ENCODE measurements around the gene VWA8.
"Not testable (repeated sequence)": the region's sequence is repeated elsewhere in the genome, so short reads cannot be mapped to it uniquely, and the experiment has no call there.

The VWA8 gene

DNA sequence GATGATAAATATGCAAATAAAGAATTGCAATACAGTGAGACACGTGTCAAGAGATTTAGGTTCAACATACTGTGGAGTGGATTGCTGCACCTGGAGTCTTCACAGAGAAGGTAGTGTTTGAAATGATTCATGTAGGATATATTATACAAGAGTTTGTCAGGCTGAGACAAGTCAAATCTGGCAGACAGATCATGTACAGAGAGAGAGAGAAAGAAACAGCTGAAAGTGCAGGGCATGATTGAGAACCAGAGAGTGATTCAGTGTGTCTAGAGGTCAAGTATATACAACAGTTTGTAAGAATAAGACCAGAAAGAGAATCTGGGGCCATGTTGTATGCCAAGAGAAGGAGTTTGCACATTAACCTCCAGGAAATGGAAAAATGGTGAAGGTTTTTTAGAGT lies 2.1 kb upstream of the VWA8 start:
- DNase-seq, result no peak

DNA sequence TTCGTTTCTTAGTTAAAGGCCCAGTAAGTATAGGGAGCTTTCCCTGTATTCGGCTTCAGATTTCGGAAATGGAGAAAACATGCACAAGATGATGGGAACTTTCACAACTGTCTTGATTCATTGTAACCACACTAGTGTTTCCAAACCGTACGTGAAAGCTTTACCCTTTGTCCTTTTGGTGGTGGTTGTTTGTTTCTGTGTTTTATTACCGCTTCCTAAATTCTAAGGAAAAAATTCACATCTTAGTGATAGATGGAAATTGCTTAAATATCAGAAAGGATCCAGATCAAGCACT lies 504 bp upstream of the VWA8 start:
- DNase-seq, result no peak

DNA sequence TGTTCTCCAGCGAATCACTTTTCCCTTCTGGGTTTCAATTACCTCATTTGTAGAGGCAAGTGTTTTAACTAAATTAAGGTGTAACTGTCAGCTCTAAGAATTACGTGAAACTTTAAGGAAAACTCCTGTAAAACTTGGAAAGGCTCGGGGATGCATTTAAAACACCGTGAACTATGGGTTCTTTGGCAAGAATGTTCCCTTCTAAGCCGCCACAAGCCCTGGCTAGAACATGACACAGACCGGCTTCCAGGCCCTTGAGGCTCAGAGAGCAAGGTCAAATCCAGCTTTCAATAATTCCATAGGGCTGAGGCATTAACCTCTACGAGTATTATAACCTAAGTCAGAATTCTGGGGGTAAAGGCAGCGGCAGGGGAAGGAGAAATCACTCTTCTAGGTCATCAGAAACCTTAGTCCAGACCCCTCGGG lies 685 bp downstream of the VWA8 start:
- DNase-seq, result no peak

DNA sequence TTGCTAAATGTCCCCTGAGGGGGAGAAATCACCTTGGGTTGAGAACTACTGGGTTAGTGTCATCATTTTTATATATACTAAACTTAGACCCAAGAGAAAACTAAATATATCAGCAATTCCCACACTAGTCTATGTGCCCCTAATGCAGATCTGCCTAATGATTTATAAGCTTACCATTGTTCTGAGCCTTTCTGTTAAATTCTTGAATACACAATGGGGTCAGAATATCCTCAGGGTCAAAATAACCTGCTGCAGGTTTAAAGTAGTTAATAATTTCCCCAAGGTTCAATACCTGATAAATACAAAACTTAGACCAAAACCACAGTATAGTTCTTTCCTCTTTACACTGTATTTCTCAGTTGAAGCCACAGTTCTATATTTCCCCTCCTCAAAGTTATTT lies 4.6 kb downstream of the VWA8 start:
- DNase-seq, result no peak

DNA sequence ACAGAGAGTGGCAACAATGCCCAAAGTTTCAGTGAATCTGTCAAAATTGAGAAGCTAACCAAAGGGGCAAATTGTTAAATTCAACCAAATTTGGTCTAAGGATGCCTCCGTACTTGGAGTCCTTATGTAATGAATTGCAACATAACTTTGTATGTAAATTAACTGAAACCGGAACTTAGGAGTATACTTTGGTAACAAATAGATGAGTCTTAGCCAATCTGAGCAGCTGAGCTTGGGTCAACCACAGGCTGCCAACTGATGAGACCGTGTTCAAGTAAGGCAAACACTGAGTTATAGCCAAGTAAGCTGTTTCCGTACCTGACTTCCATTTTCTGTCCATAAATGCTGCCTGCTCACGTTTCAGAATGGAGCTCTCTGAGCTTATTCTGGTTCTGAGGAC lies 5.3 kb downstream of the VWA8 start:
- DNase-seq, result no peak

DNA sequence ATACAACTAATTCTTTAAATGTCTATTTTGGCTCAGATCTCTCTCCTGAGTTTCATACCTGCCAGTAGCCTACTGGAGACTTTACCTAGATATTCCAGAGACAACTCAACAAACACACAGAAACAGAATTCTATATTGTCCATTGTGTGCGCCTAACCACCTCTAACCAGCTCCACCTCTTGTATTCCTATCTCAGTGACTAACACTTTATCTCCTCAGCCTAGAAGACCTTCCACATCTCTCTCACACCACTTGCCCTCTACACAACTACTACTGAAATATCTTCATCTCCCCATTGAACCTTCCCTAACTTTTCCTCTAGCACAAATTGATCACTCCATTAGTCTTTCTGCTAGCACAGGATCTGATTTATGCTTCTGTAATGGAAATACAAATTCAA lies 6.7 kb downstream of the VWA8 start:
- DNase-seq, result no peak

DNA sequence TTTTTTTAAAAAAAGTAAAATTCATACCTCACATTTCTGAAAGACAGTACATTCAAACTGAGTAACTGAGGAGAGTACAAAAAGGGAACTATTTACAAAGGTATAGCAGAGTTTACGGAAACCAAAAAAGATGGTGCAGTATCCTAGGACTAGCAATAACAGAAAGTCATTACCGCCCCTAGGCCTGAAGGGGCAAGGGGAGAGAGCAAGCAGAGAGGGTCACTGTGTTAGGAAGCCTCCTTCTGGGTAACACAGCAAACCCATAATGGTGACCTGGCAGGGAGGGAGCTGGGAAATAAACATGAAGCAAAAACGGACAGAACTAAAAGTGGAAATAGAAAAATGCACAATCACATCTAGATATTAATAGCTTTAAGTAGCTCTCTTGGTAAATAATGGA lies 8.2 kb downstream of the VWA8 start:
- DNase-seq, result no peak

DNA sequence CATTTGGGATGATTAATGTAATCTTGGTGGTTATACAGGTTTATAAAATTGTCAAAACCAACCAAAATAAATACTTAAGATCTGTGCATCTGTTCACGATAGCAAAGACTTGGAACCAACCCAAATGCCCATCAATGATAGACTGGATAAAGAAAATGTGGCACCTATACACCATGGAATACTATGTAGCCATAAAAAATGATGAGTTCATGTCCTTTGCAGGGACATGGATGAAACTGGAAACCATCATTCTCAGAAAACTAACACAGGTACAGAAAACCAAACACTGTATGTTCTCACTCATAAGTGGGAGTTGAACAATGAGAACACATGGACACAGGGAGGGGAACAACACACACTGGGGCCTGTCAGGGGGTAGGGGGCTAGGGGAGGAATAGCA lies 11.8 kb downstream of the VWA8 start:
- not testable (repeated sequence) for DNase-seq

DNA sequence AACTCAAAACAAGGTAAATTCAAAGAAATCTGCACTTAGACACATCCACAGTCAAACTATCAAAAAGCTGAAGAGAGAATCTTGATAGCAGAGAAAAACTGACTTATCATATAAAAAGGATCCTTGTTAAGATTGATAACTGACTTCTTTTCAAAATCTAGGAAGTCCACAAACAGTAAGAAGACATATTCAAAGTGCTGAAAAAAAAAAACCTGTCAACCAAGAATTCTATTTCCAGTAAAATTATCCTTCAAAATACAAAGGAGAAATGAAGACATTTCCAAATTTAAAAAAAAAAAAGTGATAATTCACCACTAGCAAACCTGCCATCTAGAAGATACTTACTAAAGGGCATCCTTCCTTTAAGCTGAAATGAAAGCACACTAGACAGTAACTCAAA lies 15.0 kb downstream of the VWA8 start:
- no peak for DNase-seq

DNA sequence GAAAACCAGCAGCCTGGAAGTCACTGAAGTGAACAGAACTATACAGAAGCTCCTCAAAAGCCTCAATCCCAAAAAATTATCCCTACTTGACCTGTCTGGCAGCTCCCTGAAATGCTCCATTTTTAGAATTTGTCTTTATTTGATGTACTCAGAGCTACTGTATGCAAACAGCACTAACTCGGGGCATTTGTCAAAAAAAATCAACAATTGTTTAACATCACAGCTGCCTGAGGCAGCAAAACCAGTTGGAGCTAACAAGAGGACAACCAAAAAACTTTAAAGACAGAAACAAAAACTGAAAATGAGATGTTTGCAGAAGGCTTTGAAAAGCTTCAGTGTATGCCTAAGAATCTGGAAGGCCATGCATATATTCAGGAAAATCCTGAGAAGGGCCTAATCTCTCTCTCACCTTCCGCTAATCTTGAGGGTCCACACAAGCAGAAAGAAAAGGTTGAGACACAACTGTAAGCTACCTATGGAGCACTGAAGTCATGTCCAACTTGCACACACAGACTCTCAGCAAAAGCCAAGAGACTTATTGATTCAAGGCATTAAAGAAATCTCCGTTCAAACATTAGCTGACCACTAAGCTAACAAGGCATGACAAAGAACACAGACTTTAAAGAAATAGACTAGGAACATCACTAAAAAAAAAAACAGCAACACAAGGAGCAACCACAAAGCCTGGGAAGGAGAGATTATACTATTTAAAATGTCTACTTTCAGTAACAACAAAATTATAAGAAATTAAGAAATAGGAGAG lies 16.1 kb downstream of the VWA8 start:
- DNase-seq, result no peak

DNA sequence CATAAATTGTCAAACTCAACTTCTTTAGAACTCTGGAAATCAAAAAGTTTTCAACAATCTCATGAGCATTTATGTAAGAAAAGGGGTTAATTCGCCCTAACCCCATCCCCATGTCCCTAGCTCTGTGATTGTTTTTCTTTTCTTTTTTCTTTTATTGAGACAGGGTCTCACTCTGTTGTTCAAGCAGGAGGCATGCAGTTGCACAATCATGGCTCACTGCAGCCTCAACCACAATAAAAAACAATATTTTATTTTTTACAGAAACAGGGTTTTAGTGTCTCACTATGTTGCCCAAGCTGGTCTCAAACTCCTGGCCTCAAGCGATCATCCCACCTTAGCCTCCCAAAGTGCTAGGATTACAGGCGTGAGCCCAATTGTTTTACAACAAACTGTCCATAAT lies 16.7 kb downstream of the VWA8 start:
- DNase-seq, result no peak

DNA sequence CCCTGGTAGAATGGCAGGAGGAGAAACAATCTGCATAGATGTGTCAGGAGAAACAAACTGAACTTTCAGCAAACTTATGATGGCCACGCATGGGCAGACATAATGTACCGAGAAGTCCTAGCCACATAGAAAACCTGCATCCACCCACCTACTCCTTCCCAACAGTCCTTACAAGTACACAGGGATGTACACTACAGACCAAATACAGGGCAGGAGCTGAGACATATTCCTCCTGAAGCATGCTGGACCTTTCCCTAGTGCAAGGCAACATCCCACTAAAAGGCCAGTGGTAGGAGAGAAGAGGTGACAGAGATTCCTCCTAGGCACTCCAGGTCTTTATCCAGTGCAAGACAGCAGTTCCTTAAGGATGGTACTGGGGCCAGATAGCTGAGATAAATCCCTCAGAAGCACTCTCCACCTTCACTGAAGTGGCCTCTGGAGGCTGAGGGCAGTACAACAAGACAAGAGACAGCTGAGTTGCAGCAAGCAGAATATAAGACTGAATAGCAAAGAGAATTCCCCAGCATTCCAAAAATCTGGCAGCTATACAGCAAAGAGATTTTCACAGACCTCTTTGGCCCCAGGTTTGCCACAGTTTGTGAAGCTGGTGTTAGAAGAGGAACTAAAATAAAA lies 18.3 kb downstream of the VWA8 start:
- peak; percentile 6 for DNase-seq

DNA sequence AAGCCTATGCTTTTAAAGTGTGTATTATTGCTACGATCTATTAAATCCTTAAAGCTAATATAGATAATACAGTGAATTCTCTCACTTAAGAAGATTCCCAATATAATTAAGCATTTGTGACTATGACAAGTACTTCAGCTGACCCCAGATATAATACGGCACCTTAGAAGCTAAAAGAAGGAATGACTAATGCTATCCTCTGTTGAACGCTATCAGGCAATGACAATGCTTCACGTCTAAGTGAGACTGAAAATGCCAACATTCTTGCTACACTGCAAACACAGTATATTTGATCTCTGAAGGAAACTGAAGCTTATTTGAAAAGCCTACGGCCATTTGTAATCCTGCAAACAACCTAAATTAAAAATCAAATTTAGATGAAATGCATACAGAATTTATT lies 19.7 kb downstream of the VWA8 start:
- no peak for DNase-seq

DNA sequence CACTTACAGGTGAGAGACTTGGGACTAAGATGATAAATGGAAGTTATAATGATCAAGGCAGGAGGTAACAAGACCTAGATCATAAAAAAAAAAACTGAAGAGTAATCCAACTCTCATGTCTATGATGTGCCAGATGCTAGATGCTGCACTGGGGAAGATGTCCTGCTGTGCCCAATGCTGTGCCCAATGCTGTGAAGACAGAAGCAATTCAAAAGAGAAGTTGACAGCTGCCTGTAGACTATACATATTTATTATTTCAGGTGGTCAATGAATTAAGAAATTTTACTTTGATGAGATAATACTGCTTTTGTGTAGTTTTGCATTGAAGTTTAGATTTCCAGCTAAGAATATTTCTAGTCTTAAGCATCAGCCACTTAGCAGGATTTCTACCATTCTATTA lies 21.5 kb downstream of the VWA8 start:
- no peak for DNase-seq

DNA sequence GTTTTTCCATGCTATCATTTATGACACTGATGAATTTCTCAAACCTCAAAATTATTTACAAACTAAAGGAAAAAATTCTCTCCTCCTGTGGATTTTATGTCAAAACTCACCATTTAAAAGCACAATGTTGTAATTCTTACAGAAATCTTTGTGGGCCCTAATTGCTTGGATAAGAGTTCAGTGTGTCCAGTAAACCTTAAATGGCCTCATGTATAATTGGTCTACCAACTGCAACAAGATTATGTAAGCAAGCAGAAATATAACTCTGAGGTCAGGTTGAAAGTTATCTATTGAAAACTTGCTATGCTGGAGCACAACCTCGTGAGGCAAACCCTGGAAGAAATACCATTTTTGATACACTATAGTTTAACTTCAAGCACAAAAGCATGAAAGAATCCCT lies 22.0 kb downstream of the VWA8 start:
- DNase-seq, result no peak

DNA sequence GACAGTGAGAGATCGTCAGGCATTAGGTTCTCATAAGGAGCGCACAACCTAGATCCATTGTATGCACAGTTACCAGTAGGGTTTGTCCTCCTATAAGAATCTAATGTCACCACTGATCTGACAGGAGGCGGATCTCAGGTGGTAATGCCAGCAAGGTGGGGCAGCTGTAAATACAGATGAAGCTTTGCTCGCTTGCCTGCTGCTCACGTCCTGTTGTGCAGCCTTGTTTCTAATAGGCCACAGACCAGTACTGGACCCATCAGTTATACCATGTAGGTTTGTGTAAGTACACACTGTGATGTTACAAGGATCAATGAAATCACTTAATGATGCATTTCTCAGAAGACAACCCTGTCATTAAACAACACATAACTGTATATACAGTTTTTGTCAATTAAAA lies 23.5 kb downstream of the VWA8 start:
- DNase-seq, result no peak

DNA sequence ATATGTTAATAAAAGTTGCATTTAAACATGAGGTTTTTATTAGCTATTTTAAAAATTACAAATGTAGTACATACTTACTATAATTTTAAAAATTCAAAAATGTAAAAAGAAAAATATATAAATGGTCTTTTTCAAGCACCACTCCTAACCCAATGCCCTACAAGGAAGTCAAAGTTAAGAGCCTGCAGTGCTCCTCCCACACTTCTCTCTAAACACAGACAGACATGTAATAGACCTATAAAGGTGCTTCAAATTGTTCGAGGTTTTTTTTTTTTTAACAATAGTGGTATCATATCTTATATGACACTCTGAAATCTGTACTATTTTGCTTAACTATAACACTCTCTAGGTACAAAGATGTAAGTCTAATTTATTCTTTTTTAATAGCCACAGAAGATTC lies 25.4 kb downstream of the VWA8 start:
- no peak for DNase-seq

DNA sequence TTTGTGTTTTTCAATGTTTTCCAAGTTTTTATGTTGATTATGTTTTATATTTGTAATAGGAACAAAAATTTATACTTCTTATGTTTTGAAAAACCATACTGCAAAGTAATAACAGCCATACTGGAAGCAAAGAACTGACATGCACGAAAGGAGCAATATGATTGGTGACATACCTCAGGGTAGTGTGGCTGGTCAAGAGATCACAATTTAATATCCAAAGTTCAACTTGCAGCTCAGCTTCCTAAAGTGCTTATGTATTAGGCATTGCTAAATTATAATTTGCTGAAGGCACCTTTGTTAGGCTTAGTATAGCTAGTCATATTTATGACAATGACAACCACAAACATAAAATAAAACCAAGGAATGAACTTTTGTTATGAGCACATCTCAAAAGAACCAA lies 25.9 kb downstream of the VWA8 start:
- DNase-seq, result no peak

DNA sequence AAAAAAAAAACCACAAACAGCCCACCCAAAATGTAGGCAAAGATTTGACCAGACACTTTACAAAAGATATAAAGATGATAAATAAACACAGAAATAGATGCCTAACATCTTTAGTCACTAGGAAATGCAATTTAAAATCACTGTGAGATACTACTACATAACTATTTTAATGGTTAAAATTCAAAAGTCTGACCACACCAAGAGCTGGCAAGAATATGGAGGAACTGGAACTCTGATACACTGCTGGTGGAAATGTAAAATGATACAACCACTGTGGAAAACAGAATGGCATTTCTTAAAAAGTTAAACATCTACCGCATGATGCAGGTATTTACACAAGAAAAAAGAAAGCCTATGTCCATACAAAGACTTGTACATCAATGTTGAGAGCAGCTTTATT lies 26.8 kb downstream of the VWA8 start:
- no peak for DNase-seq

DNA sequence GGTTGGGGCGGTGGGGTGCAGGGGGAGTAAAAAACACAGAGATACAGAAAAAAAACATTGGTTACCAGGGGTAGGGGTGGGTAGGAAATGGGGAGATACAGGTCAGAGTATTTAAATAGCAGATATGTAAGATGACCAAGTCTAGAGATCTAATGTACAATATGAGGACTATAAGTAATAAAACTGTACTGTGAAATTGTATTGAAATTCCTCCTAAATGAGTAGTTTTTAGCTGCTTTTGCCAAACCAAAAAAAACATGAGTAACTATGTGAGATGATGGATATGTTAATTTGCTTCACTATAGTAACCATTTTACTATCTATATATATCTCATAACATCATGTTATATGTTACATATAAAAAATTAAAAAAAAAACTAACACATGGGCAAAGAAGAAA lies 29.6 kb downstream of the VWA8 start:
- DNase-seq, result no peak

DNA sequence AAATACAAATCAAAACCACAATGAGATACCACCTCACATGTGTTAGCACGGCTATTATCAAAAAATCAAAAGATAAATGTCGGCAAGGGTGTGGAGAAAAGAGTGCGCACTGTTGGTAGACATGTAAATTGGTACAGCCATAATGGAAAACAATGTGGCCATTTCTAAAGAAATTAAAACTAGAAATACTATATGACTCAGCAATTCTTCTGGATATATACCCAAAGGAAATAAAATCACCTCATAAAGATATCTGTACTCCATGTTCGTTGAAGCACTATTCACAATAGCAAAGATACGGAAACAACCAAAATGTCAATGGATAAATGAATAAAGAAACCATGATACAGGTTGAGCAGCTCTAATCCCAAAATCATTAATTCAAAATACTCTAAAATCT lies 30.8 kb downstream of the VWA8 start:
- no peak for DNase-seq

DNA sequence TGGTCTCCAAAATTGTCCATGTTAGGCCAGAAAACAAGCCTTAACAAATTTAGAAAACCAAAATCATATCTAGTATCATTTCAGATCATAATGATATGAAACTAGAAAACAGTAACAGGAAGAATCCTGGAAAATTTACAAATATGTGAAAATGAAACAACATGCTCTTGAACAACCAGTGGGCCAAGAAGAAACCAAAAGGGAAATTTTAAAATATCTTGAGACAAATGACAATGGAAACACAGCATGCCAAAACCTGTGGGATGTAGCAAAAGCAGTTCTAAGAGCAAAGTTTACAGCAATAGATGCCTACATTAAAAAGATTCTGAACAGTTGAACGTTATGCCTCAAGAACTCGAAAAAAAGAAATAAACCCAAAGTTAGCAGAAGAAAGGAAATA lies 32.6 kb downstream of the VWA8 start:
- DNase-seq, result no peak

DNA sequence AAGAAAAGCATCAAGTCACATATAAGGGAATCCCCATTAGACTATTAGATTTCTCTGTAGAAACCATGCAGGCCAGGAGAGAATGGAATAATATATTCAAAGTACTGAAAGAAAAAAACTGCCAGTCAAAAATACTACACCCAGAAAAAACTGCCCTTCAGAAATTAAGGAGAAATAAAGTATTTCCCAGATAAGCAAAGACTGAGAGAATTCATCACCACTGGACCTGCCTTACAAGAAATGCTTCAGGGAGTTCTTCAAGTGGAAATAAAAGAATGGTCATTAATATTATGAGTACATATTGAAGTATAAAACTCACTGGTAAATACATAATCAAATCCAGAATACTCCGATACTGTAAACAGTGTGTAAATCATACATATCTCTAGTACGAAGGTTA lies 35.9 kb downstream of the VWA8 start:
- DNase-seq, result no peak

DNA sequence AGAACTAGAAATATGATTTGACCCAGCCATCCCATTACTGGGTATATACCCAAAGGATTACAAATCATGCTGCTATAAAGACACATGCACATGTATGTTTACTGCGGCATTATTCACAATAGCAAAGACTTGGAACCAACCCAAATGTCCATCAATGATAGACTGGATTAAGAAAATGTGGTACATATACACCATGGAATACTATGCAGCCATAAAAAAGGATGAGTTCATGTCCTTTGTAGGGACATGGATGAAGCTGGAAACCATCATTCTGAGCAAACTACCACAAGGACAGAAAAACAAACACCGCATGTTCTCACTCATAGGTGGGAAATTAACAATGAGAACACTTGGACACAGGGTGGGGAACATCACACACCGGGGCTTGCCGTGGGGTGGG lies 38.0 kb downstream of the VWA8 start:
- DNase-seq, result not testable (repeated sequence)

DNA sequence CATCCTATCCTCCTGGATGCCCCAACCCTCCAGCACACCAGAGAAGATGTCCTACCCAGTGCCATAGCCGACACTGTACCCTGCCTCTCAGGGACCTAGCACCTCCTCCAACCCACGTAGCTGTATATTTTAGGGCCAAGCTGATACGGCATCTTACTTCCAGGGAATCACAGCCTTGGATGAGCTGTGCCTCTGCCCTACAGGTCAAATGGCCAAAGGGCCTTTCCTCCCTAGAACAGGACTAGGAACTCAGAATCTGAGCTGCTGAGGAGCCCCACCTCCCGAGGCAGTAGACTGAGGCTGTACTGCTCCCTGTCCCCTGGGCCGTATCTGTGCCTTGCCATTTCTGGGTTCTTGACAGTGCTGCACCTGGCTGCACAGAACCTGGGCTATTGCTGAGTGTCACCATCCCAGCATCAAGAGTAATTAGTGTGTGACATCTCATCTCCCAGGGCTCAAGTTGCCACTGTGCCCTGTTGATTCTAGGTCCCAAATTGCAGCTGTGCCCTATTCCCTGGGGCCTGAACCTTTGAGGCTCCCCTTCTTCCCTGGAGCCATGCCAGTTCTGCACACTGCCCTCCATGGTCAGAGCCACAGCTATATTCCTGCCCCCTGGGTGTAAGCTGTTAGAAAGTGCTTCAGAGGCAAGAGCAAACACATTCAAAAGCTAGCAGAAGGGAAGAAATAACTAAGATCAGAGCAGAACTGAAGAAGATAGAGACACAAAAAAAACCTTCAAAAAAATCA lies 41.0 kb downstream of the VWA8 start:
- no peak for DNase-seq

All from NCI-H2227 treated with DMSO at 0.1 percent for 48 hours (cell line).